Neural progenitor cell (in vitro differentiated cells): ENCODE measurements around the gene GLB1L2.

ENCODE experiments used
- EZH2phosphoT487 ChIP-seq: fragments of 200-600 bp; sonication (generic); IDR thresholded peaks from 2 replicates; pipeline ENCODE4 v1.6.1; 2017; ENCODE audit warnings: antibody characterized with exemption
- TF ChIP-seq, protein P1 (sequence below): fragments of 200-600 bp; sonication (generic); IDR thresholded peaks from 2 replicates; pipeline ENCODE4 v1.5.1; 2017; ENCODE audit warnings: antibody characterized with exemption, mild to moderate bottlenecking

DNA sequence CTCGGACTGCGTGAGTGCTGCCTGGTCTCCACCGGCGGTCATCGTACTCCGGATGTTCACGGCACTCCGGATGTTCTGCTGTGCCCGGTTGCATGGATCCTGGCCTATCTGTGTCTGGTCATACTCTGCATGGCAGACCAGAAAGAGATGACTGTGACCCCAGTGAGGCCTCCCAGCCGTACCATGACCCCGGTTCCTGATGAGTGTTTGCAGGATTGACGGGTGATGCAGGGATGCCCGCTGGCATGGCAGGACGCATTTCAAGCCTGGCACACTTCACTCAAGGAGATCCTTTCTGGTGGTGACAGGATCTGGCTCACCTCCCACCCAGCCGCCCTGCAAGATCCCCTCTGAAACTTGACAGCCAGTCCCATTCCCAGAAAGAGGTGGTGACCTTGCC, 6.3 kb downstream of the GLB1L2 start:
- TF ChIP-seq, protein P1, sequence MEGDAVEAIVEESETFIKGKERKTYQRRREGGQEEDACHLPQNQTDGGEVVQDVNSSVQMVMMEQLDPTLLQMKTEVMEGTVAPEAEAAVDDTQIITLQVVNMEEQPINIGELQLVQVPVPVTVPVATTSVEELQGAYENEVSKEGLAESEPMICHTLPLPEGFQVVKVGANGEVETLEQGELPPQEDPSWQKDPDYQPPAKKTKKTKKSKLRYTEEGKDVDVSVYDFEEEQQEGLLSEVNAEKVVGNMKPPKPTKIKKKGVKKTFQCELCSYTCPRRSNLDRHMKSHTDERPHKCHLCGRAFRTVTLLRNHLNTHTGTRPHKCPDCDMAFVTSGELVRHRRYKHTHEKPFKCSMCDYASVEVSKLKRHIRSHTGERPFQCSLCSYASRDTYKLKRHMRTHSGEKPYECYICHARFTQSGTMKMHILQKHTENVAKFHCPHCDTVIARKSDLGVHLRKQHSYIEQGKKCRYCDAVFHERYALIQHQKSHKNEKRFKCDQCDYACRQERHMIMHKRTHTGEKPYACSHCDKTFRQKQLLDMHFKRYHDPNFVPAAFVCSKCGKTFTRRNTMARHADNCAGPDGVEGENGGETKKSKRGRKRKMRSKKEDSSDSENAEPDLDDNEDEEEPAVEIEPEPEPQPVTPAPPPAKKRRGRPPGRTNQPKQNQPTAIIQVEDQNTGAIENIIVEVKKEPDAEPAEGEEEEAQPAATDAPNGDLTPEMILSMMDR: no peak
- no peak for TF ChIP-seq EZH2phosphoT487
